Heart left ventricle (tissue), 13 donors: ENCODE results near the gene NFE2.

Source experiments
- POLR2A ChIP-seq, 2 donors: fragments of 450-650 bp; IDR thresholded peaks; one replicate each; pipeline ENCODE4 v1.6.1; 2017; ENCODE audit warnings: antibody characterized with exemption in 2 of 2, mild to moderate bottlenecking in 2 of 2, moderate library complexity in 2 of 2
- TF ChIP-seq, protein P1 (sequence below), 12 donors: fragments of 200-600 bp; sonication (generic) in 4 of 12; IDR thresholded peaks; one replicate each; pipeline versions ENCODE4 v1.5.0 to v1.8.0; 2018 to 2022; ENCODE audit warnings: antibody characterized with exemption in 12 of 12, mild to moderate bottlenecking in 5 of 12
- donor health status: ischemic (EF 13 %, LVEDD 7.1; RV severe dilation, severe dysfunction).
- donor health status: DM: no; HTN: yes; CAD: no.
- donor health status: DM: no; HTN: no; CAD: no.
- donor health status: ischemic (EF 25% LVEDD 6.9; RV normal size, moderate dysfunction).
- donor health status: ischemic (EF 25% LVEDD 5.7; RV mildly dilated, moderate dysfunction).
- donor health status: ischemic (EF 35%, LVEDD 5.7; RV mildly dilated, moderate dysfunction).
- donor health status: nonischemic (EF 11% LVEDD 7.7; RV severe dilation, severe dysfunction).
- donor health status: DM: yes; HTN: yes; CAD: no.
- donor health status: PGD.
- donor health status: ischemic (EF 29% LVEDD 5.4; RV normal size, mild dysfunction).
- donor health status: nonischemic (EF 23%, LVEDD 6.1; RV moderate dilation, normal function).

DNA sequence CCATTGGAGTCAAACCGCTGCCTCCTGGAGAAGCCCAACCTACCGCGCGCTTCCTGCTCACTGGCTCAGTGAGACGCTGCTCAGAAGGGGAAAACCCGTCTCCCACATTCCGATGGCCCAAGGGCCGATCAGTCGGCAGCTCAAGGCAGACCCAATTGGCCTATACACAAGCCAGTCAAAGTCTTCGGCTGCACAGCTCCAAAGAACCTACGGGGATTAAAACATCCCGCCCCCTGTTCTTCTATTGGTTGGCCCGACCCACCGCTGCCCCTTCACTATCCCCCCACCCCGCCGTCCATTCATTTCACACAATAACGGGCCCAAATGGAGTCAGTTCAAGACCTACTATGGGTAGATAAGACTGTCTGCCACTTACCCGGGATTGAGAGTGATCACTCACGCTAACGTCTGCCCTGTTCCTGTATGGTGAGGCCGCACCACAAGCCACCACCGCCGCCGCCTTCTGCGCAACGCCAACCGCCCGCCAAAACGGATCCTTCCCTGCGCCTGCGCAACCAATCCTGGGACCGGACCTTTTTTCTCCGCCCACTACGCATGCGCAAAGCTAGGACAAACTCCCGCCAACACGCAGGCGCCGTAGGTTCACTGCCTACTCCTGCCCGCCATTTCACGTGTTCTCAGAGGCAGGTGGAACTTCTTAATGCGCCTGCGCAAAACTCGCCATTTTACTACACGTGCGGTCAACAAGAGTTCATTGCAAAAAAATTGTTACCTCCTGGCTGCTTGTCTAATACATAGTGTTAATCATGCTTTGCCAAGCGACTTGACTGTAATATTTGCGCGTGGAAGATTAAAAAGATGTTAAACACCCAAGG lies 21.0 kb downstream of the NFE2 start, which contains the start of gene CBX5:
- TF ChIP-seq, protein P1, sequence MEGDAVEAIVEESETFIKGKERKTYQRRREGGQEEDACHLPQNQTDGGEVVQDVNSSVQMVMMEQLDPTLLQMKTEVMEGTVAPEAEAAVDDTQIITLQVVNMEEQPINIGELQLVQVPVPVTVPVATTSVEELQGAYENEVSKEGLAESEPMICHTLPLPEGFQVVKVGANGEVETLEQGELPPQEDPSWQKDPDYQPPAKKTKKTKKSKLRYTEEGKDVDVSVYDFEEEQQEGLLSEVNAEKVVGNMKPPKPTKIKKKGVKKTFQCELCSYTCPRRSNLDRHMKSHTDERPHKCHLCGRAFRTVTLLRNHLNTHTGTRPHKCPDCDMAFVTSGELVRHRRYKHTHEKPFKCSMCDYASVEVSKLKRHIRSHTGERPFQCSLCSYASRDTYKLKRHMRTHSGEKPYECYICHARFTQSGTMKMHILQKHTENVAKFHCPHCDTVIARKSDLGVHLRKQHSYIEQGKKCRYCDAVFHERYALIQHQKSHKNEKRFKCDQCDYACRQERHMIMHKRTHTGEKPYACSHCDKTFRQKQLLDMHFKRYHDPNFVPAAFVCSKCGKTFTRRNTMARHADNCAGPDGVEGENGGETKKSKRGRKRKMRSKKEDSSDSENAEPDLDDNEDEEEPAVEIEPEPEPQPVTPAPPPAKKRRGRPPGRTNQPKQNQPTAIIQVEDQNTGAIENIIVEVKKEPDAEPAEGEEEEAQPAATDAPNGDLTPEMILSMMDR (IDR thresholded peaks at IDR 0.05): no peak
- TF ChIP-seq POLR2A (IDR thresholded peaks at IDR 0.05): peak; percentile 44 to 88
